Breast epithelium (tissue), 4 donors: Measurements from ENCODE around the gene CLDN4. TPM values are rescaled to one million over a fixed set of nuclear protein-coding genes. Genes with fewer than 3 reads are reported as not detected.

Source experiments
- DNase-seq, 2 donors: peaks; one replicate each; pipeline ENCODE4 v3.0.0-alpha.2; 2019; ENCODE audit warnings: low spot score in 2 of 2
- H3K27ac ChIP-seq, 2 donors: fragments of 200-600 bp; sonication (generic) in 1 of 2; one replicate each; pipeline ENCODE4 v1.5.1; 2016 to 2019; ENCODE audit warnings: mild to moderate bottlenecking in 1 of 2
- H3K27me3 ChIP-seq, 2 donors: fragments of 200-600 bp; sonication (generic) in 1 of 2; one replicate each; pipeline versions ENCODE4 v1.5.1 to v1.6.0; 2017 to 2019; ENCODE audit warnings: control low read depth in 1 of 2, mild to moderate bottlenecking in 1 of 2
- H3K36me3 ChIP-seq: fragments of 200-600 bp; one replicate; pipeline ENCODE4 v1.5.1; 2019
- H3K4me1 ChIP-seq, 2 donors: fragments of 200-600 bp; sonication (generic); one replicate each; pipeline ENCODE4 v1.5.1; 2016 to 2019; ENCODE audit warnings: control low read depth in 1 of 2
- H3K4me3 ChIP-seq, 3 donors: fragments of 200-600 bp; sonication (generic); 1 replicate in 2 of 3; 2 replicates in 1 of 3; pipeline ENCODE4 v1.5.1; 2016 to 2019; ENCODE audit warnings: mild to moderate bottlenecking in 3 of 3, moderate library complexity in 2 of 3
- H3K9me3 ChIP-seq, 2 donors: fragments of 200-600 bp; sonication (generic) in 1 of 2; one replicate each; pipeline ENCODE4 v1.5.1; 2016 to 2019; ENCODE audit warnings: control low read depth in 1 of 2
- CTCF ChIP-seq, 3 donors: fragments of 450-650 bp; IDR thresholded peaks; one replicate each; pipeline ENCODE4 v1.5.1; 2016 to 2017; ENCODE audit warnings: antibody characterized with exemption in 3 of 3, mild to moderate bottlenecking in 3 of 3, moderate library complexity in 3 of 3
- POLR2A ChIP-seq: fragments of 450-650 bp; IDR thresholded peaks from one replicate; pipeline ENCODE4 v1.6.1; 2016; ENCODE audit warnings: antibody characterized with exemption, mild to moderate bottlenecking, moderate library complexity
- POLR2AphosphoS5 ChIP-seq, 3 donors: sonication (generic); formaldehyde crosslinking; IDR thresholded peaks; one replicate each; pipeline ENCODE4 v1.6.1; 2017; ENCODE audit warnings: antibody characterized with exemption in 3 of 3
- intact Hi-C: fragments of 100-400 bp; cut with DNase I; formaldehyde crosslinking; loops from one replicate; pipeline ENCODE4 v1.15.1; 2023; ENCODE audit warnings: low total_unique reads
- total RNA-seq, 3 donors: library from RNA; depleted of rRNA; stranded (reverse); fragments of >200 nt; gene quantifications; one replicate each; pipeline ENCODE4 v1.1.0, GENCODE V29; 2016

CLDN4 gene
- total RNA-seq, 3 donors from 2014 or later, result 3.8 to 379 (median 143) TPM

GRCh38 chr7:73871163-73872011, 40.6 kb downstream of the CLDN4 start:
- Histone ChIP-seq H3K27ac (peak overlapping the region in 1 of 2 donors; percentile 19), H3K27me3 (no peaks in the 10 kb centered on the region), H3K9me3 (no peaks in the 10 kb centered on the region), H3K4me3 (no peak overlapping the region), H3K4me1 (no peaks in the 10 kb centered on the region), H3K36me3 (no peaks in the 10 kb centered on the region)
- no peak for DNase-seq
- intact Hi-C loops, result no loop called here
- TF ChIP-seq POLR2AphosphoS5 (IDR thresholded peaks at IDR 0.05) (no peak), CTCF (IDR thresholded peaks at IDR 0.05) (no peak), POLR2A (no peak)

GRCh38 chr7:73872056-73872908, 41.5 kb downstream of the CLDN4 start:
- peak overlapping the region in 1 of 2 donors; percentile 19 for H3K27ac ChIP-seq
- H3K4me3 ChIP-seq, result no peak overlapping the region
- intact Hi-C loops, result no loop called here
- H3K36me3 ChIP-seq, result no peaks in the 10 kb centered on the region
- TF ChIP-seq POLR2AphosphoS5 (IDR thresholded peaks at IDR 0.05), result no peak
- TF ChIP-seq POLR2A, result no peak
- TF ChIP-seq CTCF (IDR thresholded peaks at IDR 0.05), result no peak
- H3K27me3 ChIP-seq, result no peaks in the 10 kb centered on the region
- no peak for DNase-seq
- H3K9me3 ChIP-seq, result no peaks in the 10 kb centered on the region
- H3K4me1 ChIP-seq, result no peaks in the 10 kb centered on the region

GRCh38 chr7:73876361-73876760, 45.6 kb downstream of the CLDN4 start:
- H3K27me3 ChIP-seq, result no peaks in the 10 kb centered on the region
- no peaks in the 10 kb centered on the region for H3K36me3 ChIP-seq
- H3K27ac ChIP-seq, result no peak overlapping the region
- no peak overlapping the region for H3K4me3 ChIP-seq
- intact Hi-C loops, result no loop called here
- no peak for DNase-seq
- peaks cover 11 to 14% of the 10 kb centered on the region in 2 donors for H3K4me1 ChIP-seq
- H3K9me3 ChIP-seq, result no peaks in the 10 kb centered on the region
- TF ChIP-seq POLR2A, result no peak
- TF ChIP-seq CTCF (IDR thresholded peaks at IDR 0.05), result no peak
- no peak for TF ChIP-seq POLR2AphosphoS5 (IDR thresholded peaks at IDR 0.05)

GRCh38 chr7:73876973-73877372, 46.2 kb downstream of the CLDN4 start:
- no peaks in the 10 kb centered on the region for H3K9me3 ChIP-seq
- H3K4me1 ChIP-seq, result peaks cover 15% of the 10 kb centered on the region in 2 donors
- no peak overlapping the region for H3K27ac ChIP-seq
- no peaks in the 10 kb centered on the region for H3K36me3 ChIP-seq
- H3K4me3 ChIP-seq, result no peak overlapping the region
- intact Hi-C loops, result no loop called here
- no peaks in the 10 kb centered on the region for H3K27me3 ChIP-seq
- no peak for TF ChIP-seq CTCF (IDR thresholded peaks at IDR 0.05)
- no peak for TF ChIP-seq POLR2A
- no peak for TF ChIP-seq POLR2AphosphoS5 (IDR thresholded peaks at IDR 0.05)
- DNase-seq, result no peak
